GM23338 (cell line): Measurements from ENCODE around the gene CNP. TPM values are rescaled to one million over a fixed set of nuclear protein-coding genes. Genes with fewer than 3 reads are reported as not detected.

ENCODE experiments used
- ATAC-seq: fragments of 200-7000 bp; cut with Tn5 transposase; 3 replicates; pipeline ENCODE4 v1.9.1; 2020
- DNase-seq: peaks from one replicate; pipeline ENCODE4 v3.0.0-alpha.2; 2015; ENCODE audit warnings: low spot score
- H2AFZ ChIP-seq: fragments of 200-600 bp; sonication (generic); 2 replicates; pipeline ENCODE4 v1.8.0; 2016; ENCODE audit warnings: antibody characterized with exemption, mild to moderate bottlenecking, moderate library complexity
- H3F3A ChIP-seq: fragments of 200-600 bp; sonication (generic); replicated peaks from 2 replicates; pipeline ENCODE4 v1.8.0; 2017; ENCODE audit warnings: antibody characterized with exemption, mixed run types, low read depth
- H3K27ac ChIP-seq: fragments of 200-600 bp; sonication (generic); 2 replicates; pipeline ENCODE4 v1.6.1; 2016; ENCODE audit warnings: low read depth
- H3K27me3 ChIP-seq: fragments of 200-600 bp; sonication (generic); 2 replicates; pipeline ENCODE4 v1.8.0; 2016; ENCODE audit warnings: mild to moderate bottlenecking, mixed run types, moderate library complexity; ENCODE audit not compliant: insufficient read depth
- H3K36me3 ChIP-seq: fragments of 200-600 bp; sonication (generic); 2 replicates; pipeline ENCODE4 v1.8.0; 2016; ENCODE audit warnings: mild to moderate bottlenecking; ENCODE audit not compliant: insufficient read depth
- H3K4me1 ChIP-seq: fragments of 200-600 bp; sonication (generic); 2 replicates; pipeline ENCODE4 v1.8.0; 2016; ENCODE audit warnings: mild to moderate bottlenecking, moderate library complexity; ENCODE audit not compliant: insufficient read depth
- H3K4me2 ChIP-seq: fragments of 200-600 bp; sonication (generic); 2 replicates; pipeline ENCODE4 v1.7.1; 2017; ENCODE audit warnings: mixed run types
- H3K4me3 ChIP-seq: fragments of 200-600 bp; sonication (generic); 2 replicates; pipeline ENCODE4 v1.6.1; 2016; ENCODE audit warnings: mixed run types
- H3K79me2 ChIP-seq: fragments of 200-600 bp; sonication (generic); replicated peaks from 2 replicates; pipeline ENCODE4 v1.8.0; 2017; ENCODE audit warnings: mild to moderate bottlenecking; ENCODE audit not compliant: insufficient read depth
- H3K9me2 ChIP-seq: fragments of 200-600 bp; sonication (generic); 2 replicates; pipeline ENCODE4 v1.8.0; 2017; ENCODE audit not compliant: insufficient read depth
- H4K20me1 ChIP-seq: fragments of 200-600 bp; sonication (generic); replicated peaks from 2 replicates; pipeline ENCODE4 v1.8.0; 2017; ENCODE audit warnings: mild to moderate bottlenecking; ENCODE audit not compliant: insufficient read depth
- H3K27ac Mint-ChIP-seq: 2 replicates; pipeline ENCODE4 v1.8.0; 2020; ENCODE audit warnings: inconsistent platforms, mild to moderate bottlenecking, moderate library complexity, mixed read lengths
- H3K27me3 Mint-ChIP-seq: 3 replicates; pipeline ENCODE4 v1.8.0; 2022; ENCODE audit warnings: low read depth, mild to moderate bottlenecking, moderate library complexity, mixed read lengths, inconsistent platforms; ENCODE audit not compliant: insufficient read depth, poor library complexity
- H3K36me3 Mint-ChIP-seq: 3 replicates; pipeline ENCODE4 v1.8.0; 2021; ENCODE audit warnings: low read depth, mild to moderate bottlenecking, inconsistent platforms, moderate library complexity, mixed read lengths
- H3K4me1 Mint-ChIP-seq: 3 replicates; pipeline ENCODE4 v1.8.0; 2020; ENCODE audit warnings: mild to moderate bottlenecking, inconsistent platforms, mixed read lengths
- H3K4me3 Mint-ChIP-seq: 3 replicates; pipeline ENCODE4 v1.8.0; 2021; ENCODE audit warnings: moderate library complexity, mild to moderate bottlenecking, inconsistent platforms, mixed read lengths
- H3K9me3 Mint-ChIP-seq: 3 replicates; pipeline ENCODE4 v1.8.0; 2020; ENCODE audit warnings: moderate library complexity, mild to moderate bottlenecking, inconsistent platforms, mixed read lengths
- CREB1 ChIP-seq: fragments of 250-450 bp; sonication (Bioruptor Pico); IDR thresholded peaks from 2 replicates; pipeline ENCODE4 v1.5.0; 2020; ENCODE audit warnings: low read depth, mild to moderate bottlenecking, moderate library complexity
- EZH2 ChIP-seq: fragments of 200-600 bp; sonication (generic); IDR thresholded peaks from one replicate; pipeline ENCODE4 v1.8.0; 2017; ENCODE audit warnings: antibody characterized with exemption, mild to moderate bottlenecking, low read depth; ENCODE audit not compliant: unreplicated experiment
- EZH2phosphoT487 ChIP-seq: fragments of 200-600 bp; sonication (generic); IDR thresholded peaks from one replicate; pipeline ENCODE4 v1.8.1; 2018; ENCODE audit warnings: antibody characterized with exemption; ENCODE audit not compliant: unreplicated experiment
- JUNB ChIP-seq: IDR thresholded peaks from one replicate; pipeline ENCODE4 v1.6.1; 2016; ENCODE audit warnings: antibody characterized with exemption; ENCODE audit not compliant: unreplicated experiment
- NANOG ChIP-seq: IDR thresholded peaks from 2 replicates; pipeline ENCODE4 v1.6.1; 2016; ENCODE audit warnings: antibody characterized with exemption, borderline replicate concordance
- POLR2AphosphoS5 ChIP-seq: IDR thresholded peaks from 2 replicates; pipeline ENCODE4 v1.6.1; 2016; ENCODE audit warnings: antibody characterized with exemption, low read depth
- STAT1 ChIP-seq: IDR thresholded peaks from one replicate; pipeline ENCODE4 v1.6.1; 2016; ENCODE audit warnings: antibody characterized with exemption; ENCODE audit not compliant: unreplicated experiment
- ZNF114 ChIP-seq: fragments of 250-450 bp; sonication (Bioruptor Pico); IDR thresholded peaks from 2 replicates; pipeline ENCODE4 v1.5.0; 2020; ENCODE audit warnings: mild to moderate bottlenecking, moderate library complexity
- polyA plus RNA-seq: library from polyadenylated mRNA; unstranded; fragments of >200 nt; fragmentation: Nextera tagmentation; extraction: Ambion mirVana; gene quantifications from 2 replicates; pipeline ENCODE4 v1.2.1, GENCODE V29; 2016
- total RNA-seq: library from RNA; depleted of rRNA; stranded (reverse); fragments of >200 nt; shearing (Covaris generic); gene quantifications from 2 replicates; pipeline ENCODE4 v1.2.3, GENCODE V29; 2014
- TF ChIP-seq, protein P1 (sequence below), 2 experiments: fragments of 200-600 bp in 1 of 2; sonication (generic) in 1 of 2; conservative IDR thresholded peaks; 2 replicates each; pipeline versions ENCODE4 v1.5.1 to v1.6.1; 2016 to 2017; ENCODE audit warnings: antibody characterized with exemption in 2 of 2, low read depth in 2 of 2, mild to moderate bottlenecking in 2 of 2, moderate library complexity in 1 of 2
- TF ChIP-seq, protein P2 (sequence below): fragments of 250-450 bp; sonication (Bioruptor Pico); IDR thresholded peaks from 2 replicates; pipeline ENCODE4 v1.5.0; 2020; ENCODE audit warnings: mild to moderate bottlenecking, moderate library complexity
- TF ChIP-seq, protein P3 (sequence below): IDR thresholded peaks from one replicate; pipeline ENCODE4 v1.6.1; 2018; ENCODE audit warnings: antibody characterized with exemption; ENCODE audit not compliant: unreplicated experiment

The CNP gene
- total and polyA plus RNA-seq, 2 experiments from 2014 or later = 30.8 to 47.8 TPM

DNA sequence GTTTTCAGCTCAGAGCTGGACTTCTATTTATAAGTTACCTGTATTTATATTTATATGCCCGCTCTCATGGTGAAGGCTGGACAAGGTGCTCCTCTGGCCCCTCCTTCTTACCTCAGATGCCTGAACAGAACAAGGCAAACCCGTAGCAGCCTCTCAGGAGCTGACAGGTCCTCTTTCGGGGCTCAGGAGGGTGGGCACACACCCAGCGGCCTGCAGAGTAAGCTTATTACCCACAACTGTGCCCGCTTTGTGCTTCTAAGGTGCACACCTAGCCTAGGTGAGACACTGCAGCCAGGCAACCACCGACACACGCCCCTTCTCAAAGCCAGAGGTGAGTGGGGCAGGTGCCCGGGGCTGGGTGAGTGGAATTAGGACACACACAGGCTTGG is 58.6 kb downstream of the CNP start:
- peaks cover 38% of the 10 kb centered on the region for H3K36me3 Mint-ChIP-seq
- ATAC-seq (no peak), DNase-seq (no peak)
- Histone ChIP-seq H3K79me2 (peaks cover 13% of the 10 kb centered on the region), H3K4me3 (no peak overlapping the region), H3K9me2 (no peaks in the 10 kb centered on the region), H3K27me3 (no peaks in the 10 kb centered on the region), H2AFZ (no peak overlapping the region), H3F3A (peaks cover 37% of the 10 kb centered on the region), H4K20me1 (peaks cover 9% of the 10 kb centered on the region; the same call in 1 of the 2 replicates), H3K4me2 (no peak overlapping the region), H3K27ac (no peak overlapping the region), H3K36me3 (peaks cover 6% of the 10 kb centered on the region), H3K4me1 (peaks cover 12% of the 10 kb centered on the region)
- no peak for TF ChIP-seq NANOG
- peaks cover 9% of the 10 kb centered on the region for H3K27me3 Mint-ChIP-seq
- no peaks in the 10 kb centered on the region; the same call in 2 of the 3 replicates for H3K9me3 Mint-ChIP-seq
- H3K27ac Mint-ChIP-seq = no peak overlapping the region
- H3K4me3 Mint-ChIP-seq = no peak overlapping the region
- H3K4me1 Mint-ChIP-seq = peaks cover 44% of the 10 kb centered on the region

DNA sequence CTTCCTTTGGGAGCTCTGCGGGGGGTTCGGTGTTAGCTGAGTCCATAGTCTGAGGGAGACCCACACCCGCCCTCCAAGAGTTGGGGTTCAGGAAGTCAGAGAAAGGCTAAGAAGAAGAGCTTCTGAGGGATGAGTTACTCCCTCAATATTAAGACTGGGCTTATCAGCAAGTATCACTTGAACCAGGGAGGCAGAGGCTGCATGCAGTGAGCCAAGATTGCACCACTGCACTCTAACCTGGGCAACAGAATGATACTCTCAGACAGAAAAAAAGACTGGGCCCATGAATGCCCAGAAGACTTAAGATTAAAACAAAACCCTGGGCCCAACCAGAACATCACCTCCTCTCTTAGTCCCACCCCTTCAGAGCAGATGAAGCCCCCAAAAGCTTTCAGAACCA is 59.3 kb downstream of the CNP start:
- Histone ChIP-seq H3K27me3 (no peaks in the 10 kb centered on the region), H3K27ac (no peak overlapping the region), H3K4me3 (no peak overlapping the region), H3F3A (peaks cover 29% of the 10 kb centered on the region), H2AFZ (no peak overlapping the region), H3K4me2 (no peak overlapping the region), H3K79me2 (peaks cover 6% of the 10 kb centered on the region), H4K20me1 (peaks cover 4% of the 10 kb centered on the region; the same call in 1 of the 2 replicates), H3K36me3 (peaks cover 6% of the 10 kb centered on the region), H3K4me1 (peaks cover 6% of the 10 kb centered on the region), H3K9me2 (no peaks in the 10 kb centered on the region)
- H3K4me1 Mint-ChIP-seq = peaks cover 37% of the 10 kb centered on the region
- peaks cover 34% of the 10 kb centered on the region for H3K36me3 Mint-ChIP-seq
- H3K27ac Mint-ChIP-seq = peak overlapping the region; percentile 52
- H3K27me3 Mint-ChIP-seq = peaks cover 9% of the 10 kb centered on the region
- no peak for ATAC-seq
- no peaks in the 10 kb centered on the region; the same call in 2 of the 3 replicates for H3K9me3 Mint-ChIP-seq
- no peak for DNase-seq
- H3K4me3 Mint-ChIP-seq = peak overlapping the region; percentile 14; the same call in 1 of the 3 replicates
- TF ChIP-seq EZH2phosphoT487 (no peak), NANOG (no peak), POLR2AphosphoS5 (no peak), STAT1 (no peak), CREB1 (CRISPR knock-in tag) (no peak), ZNF114 (CRISPR knock-in tag) (no peak), EZH2 (no peak), JUNB (no peak)
- TF ChIP-seq, protein P1, sequence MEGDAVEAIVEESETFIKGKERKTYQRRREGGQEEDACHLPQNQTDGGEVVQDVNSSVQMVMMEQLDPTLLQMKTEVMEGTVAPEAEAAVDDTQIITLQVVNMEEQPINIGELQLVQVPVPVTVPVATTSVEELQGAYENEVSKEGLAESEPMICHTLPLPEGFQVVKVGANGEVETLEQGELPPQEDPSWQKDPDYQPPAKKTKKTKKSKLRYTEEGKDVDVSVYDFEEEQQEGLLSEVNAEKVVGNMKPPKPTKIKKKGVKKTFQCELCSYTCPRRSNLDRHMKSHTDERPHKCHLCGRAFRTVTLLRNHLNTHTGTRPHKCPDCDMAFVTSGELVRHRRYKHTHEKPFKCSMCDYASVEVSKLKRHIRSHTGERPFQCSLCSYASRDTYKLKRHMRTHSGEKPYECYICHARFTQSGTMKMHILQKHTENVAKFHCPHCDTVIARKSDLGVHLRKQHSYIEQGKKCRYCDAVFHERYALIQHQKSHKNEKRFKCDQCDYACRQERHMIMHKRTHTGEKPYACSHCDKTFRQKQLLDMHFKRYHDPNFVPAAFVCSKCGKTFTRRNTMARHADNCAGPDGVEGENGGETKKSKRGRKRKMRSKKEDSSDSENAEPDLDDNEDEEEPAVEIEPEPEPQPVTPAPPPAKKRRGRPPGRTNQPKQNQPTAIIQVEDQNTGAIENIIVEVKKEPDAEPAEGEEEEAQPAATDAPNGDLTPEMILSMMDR (conservative IDR thresholded peaks at IDR 0.05; ENCODE audit: low read depth in 2 of 2) = no peak
- TF ChIP-seq, protein P2, sequence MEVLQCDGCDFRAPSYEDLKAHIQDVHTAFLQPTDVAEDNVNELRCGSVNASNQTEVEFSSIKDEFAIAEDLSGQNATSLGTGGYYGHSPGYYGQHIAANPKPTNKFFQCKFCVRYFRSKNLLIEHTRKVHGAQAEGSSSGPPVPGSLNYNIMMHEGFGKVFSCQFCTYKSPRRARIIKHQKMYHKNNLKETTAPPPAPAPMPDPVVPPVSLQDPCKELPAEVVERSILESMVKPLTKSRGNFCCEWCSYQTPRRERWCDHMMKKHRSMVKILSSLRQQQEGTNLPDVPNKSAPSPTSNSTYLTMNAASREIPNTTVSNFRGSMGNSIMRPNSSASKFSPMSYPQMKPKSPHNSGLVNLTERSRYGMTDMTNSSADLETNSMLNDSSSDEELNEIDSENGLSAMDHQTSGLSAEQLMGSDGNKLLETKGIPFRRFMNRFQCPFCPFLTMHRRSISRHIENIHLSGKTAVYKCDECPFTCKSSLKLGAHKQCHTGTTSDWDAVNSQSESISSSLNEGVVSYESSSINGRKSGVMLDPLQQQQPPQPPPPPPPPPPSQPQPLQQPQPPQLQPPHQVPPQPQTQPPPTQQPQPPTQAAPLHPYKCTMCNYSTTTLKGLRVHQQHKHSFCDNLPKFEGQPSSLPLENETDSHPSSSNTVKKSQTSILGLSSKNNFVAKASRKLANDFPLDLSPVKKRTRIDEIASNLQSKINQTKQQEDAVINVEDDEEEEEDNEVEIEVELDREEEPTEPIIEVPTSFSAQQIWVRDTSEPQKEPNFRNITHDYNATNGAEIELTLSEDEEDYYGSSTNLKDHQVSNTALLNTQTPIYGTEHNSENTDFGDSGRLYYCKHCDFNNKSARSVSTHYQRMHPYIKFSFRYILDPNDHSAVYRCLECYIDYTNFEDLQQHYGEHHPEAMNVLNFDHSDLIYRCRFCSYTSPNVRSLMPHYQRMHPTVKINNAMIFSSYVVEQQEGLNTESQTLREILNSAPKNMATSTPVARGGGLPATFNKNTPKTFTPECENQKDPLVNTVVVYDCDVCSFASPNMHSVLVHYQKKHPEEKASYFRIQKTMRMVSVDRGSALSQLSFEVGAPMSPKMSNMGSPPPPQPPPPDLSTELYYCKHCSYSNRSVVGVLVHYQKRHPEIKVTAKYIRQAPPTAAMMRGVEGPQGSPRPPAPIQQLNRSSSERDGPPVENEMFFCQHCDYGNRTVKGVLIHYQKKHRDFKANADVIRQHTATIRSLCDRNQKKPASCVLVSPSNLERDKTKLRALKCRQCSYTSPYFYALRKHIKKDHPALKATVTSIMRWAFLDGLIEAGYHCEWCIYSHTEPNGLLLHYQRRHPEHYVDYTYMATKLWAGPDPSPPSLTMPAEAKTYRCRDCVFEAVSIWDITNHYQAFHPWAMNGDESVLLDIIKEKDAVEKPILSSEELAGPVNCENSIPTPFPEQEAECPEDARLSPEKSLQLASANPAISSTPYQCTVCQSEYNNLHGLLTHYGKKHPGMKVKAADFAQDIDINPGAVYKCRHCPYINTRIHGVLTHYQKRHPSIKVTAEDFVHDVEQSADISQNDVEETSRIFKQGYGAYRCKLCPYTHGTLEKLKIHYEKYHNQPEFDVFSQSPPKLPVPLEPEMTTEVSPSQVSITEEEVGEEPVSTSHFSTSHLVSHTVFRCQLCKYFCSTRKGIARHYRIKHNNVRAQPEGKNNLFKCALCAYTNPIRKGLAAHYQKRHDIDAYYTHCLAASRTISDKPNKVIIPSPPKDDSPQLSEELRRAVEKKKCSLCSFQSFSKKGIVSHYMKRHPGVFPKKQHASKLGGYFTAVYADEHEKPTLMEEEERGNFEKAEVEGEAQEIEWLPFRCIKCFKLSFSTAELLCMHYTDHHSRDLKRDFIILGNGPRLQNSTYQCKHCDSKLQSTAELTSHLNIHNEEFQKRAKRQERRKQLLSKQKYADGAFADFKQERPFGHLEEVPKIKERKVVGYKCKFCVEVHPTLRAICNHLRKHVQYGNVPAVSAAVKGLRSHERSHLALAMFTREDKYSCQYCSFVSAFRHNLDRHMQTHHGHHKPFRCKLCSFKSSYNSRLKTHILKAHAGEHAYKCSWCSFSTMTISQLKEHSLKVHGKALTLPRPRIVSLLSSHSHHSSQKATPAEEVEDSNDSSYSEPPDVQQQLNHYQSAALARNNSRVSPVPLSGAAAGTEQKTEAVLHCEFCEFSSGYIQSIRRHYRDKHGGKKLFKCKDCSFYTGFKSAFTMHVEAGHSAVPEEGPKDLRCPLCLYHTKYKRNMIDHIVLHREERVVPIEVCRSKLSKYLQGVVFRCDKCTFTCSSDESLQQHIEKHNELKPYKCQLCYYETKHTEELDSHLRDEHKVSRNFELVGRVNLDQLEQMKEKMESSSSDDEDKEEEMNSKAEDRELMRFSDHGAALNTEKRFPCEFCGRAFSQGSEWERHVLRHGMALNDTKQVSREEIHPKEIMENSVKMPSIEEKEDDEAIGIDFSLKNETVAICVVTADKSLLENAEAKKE (CRISPR knock-in tag) = no peak
- TF ChIP-seq, protein P3, sequence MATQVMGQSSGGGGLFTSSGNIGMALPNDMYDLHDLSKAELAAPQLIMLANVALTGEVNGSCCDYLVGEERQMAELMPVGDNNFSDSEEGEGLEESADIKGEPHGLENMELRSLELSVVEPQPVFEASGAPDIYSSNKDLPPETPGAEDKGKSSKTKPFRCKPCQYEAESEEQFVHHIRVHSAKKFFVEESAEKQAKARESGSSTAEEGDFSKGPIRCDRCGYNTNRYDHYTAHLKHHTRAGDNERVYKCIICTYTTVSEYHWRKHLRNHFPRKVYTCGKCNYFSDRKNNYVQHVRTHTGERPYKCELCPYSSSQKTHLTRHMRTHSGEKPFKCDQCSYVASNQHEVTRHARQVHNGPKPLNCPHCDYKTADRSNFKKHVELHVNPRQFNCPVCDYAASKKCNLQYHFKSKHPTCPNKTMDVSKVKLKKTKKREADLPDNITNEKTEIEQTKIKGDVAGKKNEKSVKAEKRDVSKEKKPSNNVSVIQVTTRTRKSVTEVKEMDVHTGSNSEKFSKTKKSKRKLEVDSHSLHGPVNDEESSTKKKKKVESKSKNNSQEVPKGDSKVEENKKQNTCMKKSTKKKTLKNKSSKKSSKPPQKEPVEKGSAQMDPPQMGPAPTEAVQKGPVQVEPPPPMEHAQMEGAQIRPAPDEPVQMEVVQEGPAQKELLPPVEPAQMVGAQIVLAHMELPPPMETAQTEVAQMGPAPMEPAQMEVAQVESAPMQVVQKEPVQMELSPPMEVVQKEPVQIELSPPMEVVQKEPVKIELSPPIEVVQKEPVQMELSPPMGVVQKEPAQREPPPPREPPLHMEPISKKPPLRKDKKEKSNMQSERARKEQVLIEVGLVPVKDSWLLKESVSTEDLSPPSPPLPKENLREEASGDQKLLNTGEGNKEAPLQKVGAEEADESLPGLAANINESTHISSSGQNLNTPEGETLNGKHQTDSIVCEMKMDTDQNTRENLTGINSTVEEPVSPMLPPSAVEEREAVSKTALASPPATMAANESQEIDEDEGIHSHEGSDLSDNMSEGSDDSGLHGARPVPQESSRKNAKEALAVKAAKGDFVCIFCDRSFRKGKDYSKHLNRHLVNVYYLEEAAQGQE = no peak
